NCI-H345 treated with DMSO at 0.1 percent for 48 hours (cell line): Measurements from ENCODE around the gene DCLK1.

ENCODE experiments used
- DNase-seq: peaks from one replicate; lab custom pipeline; 2025; ENCODE audit not compliant: unreplicated experiment; lab: John Stamatoyannopoulos, UW

Gene DCLK1

GRCh38 chr13:35722458-35723052 is 408.6 kb downstream of the DCLK1 start:
- no peak for DNase-seq

GRCh38 chr13:35720690-35721554 is 410.3 kb downstream of the DCLK1 start:
- peak; percentile 1 for DNase-seq

GRCh38 chr13:35720290-35720689 is 410.9 kb downstream of the DCLK1 start:
- DNase-seq: no peak
